Adrenal gland (tissue), 12 donors: Measurements from ENCODE around the gene CELF2. TPM values are rescaled to one million over a fixed set of nuclear protein-coding genes. Genes with fewer than 3 reads are reported as not detected.

Experiments used
- DNase-seq, 7 donors: peaks; one replicate each; pipeline ENCODE4 v3.0.0-alpha.2; 2019 to 2020
- H3K27ac ChIP-seq, 5 donors: fragments of 200-600 bp; sonication (generic) in 4 of 5; 1 replicate in 3 of 5; 2 replicates in 2 of 5; pipeline versions ENCODE4 v1.5.1 to v1.8.0; 2016 to 2020; ENCODE audit warnings: mild to moderate bottlenecking in 1 of 5
- H3K27me3 ChIP-seq: fragments of 200-600 bp; 2 replicates; pipeline ENCODE4 v1.8.0; 2021
- H3K36me3 ChIP-seq, 2 donors: fragments of 200-600 bp; replicated peaks in 1 of 2; 1 replicate in 1 of 2; 2 replicates in 1 of 2; pipeline versions ENCODE4 v1.5.1 to v1.8.0; 2018 to 2022
- H3K4me1 ChIP-seq, 2 donors: fragments of 200-600 bp; replicated peaks in 1 of 2; 1 replicate in 1 of 2; 2 replicates in 1 of 2; pipeline versions ENCODE4 v1.5.1 to v1.8.0; 2018 to 2021
- H3K4me3 ChIP-seq, 4 donors: fragments of 200-600 bp; sonication (generic) in 3 of 4; one replicate each; pipeline ENCODE4 v1.5.1; 2016 to 2018
- H3K9me3 ChIP-seq, 3 donors: fragments of 200-600 bp; sonication (generic) in 1 of 3; replicated peaks in 1 of 3; 1 replicate in 2 of 3; 2 replicates in 1 of 3; pipeline versions ENCODE4 v1.5.1 to v1.8.0; 2016 to 2021
- CTCF ChIP-seq, 6 experiments: fragments of 450-650 bp in 4 of 6; fragments of 200-600 bp in 2 of 6; sonication (generic) in 1 of 6; IDR thresholded peaks; 1 replicate in 5 of 6; 2 replicates in 1 of 6; pipeline versions ENCODE4 v1.5.1 to v1.8.0; 2016 to 2021; ENCODE audit warnings: antibody characterized with exemption in 6 of 6, mild to moderate bottlenecking in 2 of 6, moderate library complexity in 1 of 6
- POLR2A ChIP-seq, 2 donors: fragments of 450-650 bp; IDR thresholded peaks; one replicate each; pipeline ENCODE4 v1.6.1; 2017; ENCODE audit warnings: antibody characterized with exemption in 2 of 2, mild to moderate bottlenecking in 2 of 2, moderate library complexity in 1 of 2
- WGBS, 4 donors: extraction: QIAGEN DNeasy Blood & Tissue Kit in 2 of 4; methylation state at CpG; one replicate each; pipeline versions ENCODE4 v1.1.5 to v1.1.7; 2013 to 2017; 5-methylcytosine and 5-hydroxymethylcytosine counted together
- intact Hi-C, 2 donors: fragments of 100-400 bp; cut with DNase I; formaldehyde crosslinking; loops; one replicate each; pipeline versions ENCODE4 v1.14.1 to v1.15.0; 2022 to 2023
- polyA plus RNA-seq, 3 donors: library from polyadenylated mRNA; stranded (reverse); fragments of 200-250 nt in 2 of 3; fragments of 350-450 nt in 1 of 3; fragmentation: Illumina TruSeq in 1 of 3; extraction: RNeasy Lipid Tissue Mini Kit (QIAGEN cat#74804) in 1 of 3; gene quantifications; one replicate each; pipeline ENCODE4 v1.2.3, GENCODE V29; 2013 to 2014
- total RNA-seq, 9 donors: library from RNA; depleted of rRNA in 4 of 9; stranded (reverse); fragments of >200 nt in 4 of 9; fragments of 120-200 nt in 1 of 9; fragmentation: NEBNext Ultra II Directional in 1 of 9; extraction: Animal tissue kit (Norgen Biotek cat#: 25700) in 1 of 9; gene quantifications; one replicate each; pipeline versions ENCODE4 v1.1.0 to v1.2.4, GENCODE V29; 2013 to 2023
- donor health status: healthy with polysubstance abuse.
- donor health status: Bipolar disorder and iron deficiency.
- donor health status: DM: yes; HTN: yes; CAD: no.
- donor health status: DM: no; HTN: no; CAD: no.
- donor health status: DM: no; HTN: no; CAD: no.
- donor health status: DM: yes; HTN: yes; CAD: no.

The CELF2 gene
- total and polyA plus RNA-seq, 12 donors = 2.7 to 26.0 (median 10.3) TPM

GRCh38 chr10:11063856-11064255 lies 46.2 kb downstream of the CELF2 start:
- intact Hi-C loops = no loop called here
- Histone ChIP-seq H3K4me1 (no peaks in the 10 kb centered on the region), H3K27ac (no peak overlapping the region), H3K36me3 (no peaks in the 10 kb centered on the region), H3K4me3 (no peak overlapping the region), H3K27me3 (no peaks in the 10 kb centered on the region), H3K9me3 (no peaks in the 10 kb centered on the region)
- no peak for TF ChIP-seq POLR2A (IDR thresholded peaks at IDR 0.05)
- no peak for TF ChIP-seq CTCF (IDR thresholded peaks at IDR 0.05)
- WGBS, 4 donors = 77 to 86% (median 79%) methylated on average over 5 of the region's 5 CpGs
- no peak for DNase-seq

- TF ChIP-seq CTCF (IDR thresholded peaks at IDR 0.05) (no peak), POLR2A (IDR thresholded peaks at IDR 0.05) (no peak)
- Histone ChIP-seq H3K36me3 (no peaks in the 10 kb centered on the region), H3K27ac (no peak overlapping the region), H3K9me3 (no peaks in the 10 kb centered on the region), H3K4me1 (no peaks in the 10 kb centered on the region), H3K27me3 (no peaks in the 10 kb centered on the region), H3K4me3 (no peak overlapping the region)
- no peak for DNase-seq
- WGBS, 4 donors = 80 to 90% (median 86%) methylated on average over 4 of the region's 4 CpGs
- intact Hi-C loops = no loop called here
These were observed 47.2 kb downstream of the CELF2 start for GRCh38 chr10:11064832-11065231.

GRCh38 chr10:11065567-11065966 lies 47.9 kb downstream of the CELF2 start:
- Histone ChIP-seq H3K27ac (no peak overlapping the region), H3K4me3 (no peak overlapping the region), H3K27me3 (no peaks in the 10 kb centered on the region), H3K36me3 (no peaks in the 10 kb centered on the region), H3K9me3 (no peaks in the 10 kb centered on the region), H3K4me1 (no peaks in the 10 kb centered on the region)
- no peak for DNase-seq
- TF ChIP-seq POLR2A (IDR thresholded peaks at IDR 0.05) = no peak
- no peak for TF ChIP-seq CTCF (IDR thresholded peaks at IDR 0.05)
- intact Hi-C loops = no loop called here
- 82 to 91% (median 89%) methylated on average over 4 of the region's 4 CpGs for WGBS, 4 donors

GRCh38 chr10:11066520-11066919 lies 48.8 kb downstream of the CELF2 start:
- no peak overlapping the region for H3K4me3 ChIP-seq
- H3K4me1 ChIP-seq = no peaks in the 10 kb centered on the region
- H3K36me3 ChIP-seq = no peaks in the 10 kb centered on the region
- intact Hi-C loops = no loop called here
- no peaks in the 10 kb centered on the region for H3K9me3 ChIP-seq
- WGBS, 4 donors = 86 to 91% (median 89%) methylated on average over 4 of the region's 4 CpGs
- DNase-seq = no peak
- H3K27ac ChIP-seq = no peak overlapping the region
- no peaks in the 10 kb centered on the region for H3K27me3 ChIP-seq
- TF ChIP-seq CTCF (IDR thresholded peaks at IDR 0.05) (no peak), POLR2A (IDR thresholded peaks at IDR 0.05) (no peak)
